ENCODE measurements around the gene ZBTB46. TPM values are rescaled to one million over a fixed set of nuclear protein-coding genes. Genes with fewer than 3 reads are reported as not detected.
A peak's percentile ranks its signal among the peaks of the same experiment; 100 is the strongest.

ZBTB46 gene
- total and polyA plus RNA-seq, 5 donors from 2014 or later: 0.03 to 0.49 (median 0.09) TPM; not detected in 2

- Histone ChIP-seq H3K27ac (ENCODE audit: insufficient read depth, low read length, poor library complexity, severe bottlenecking) (no peak within 1 kb of the TSS), H3K9me3 (ENCODE audit: control insufficient read depth in 2 of 2, low read length in 2 of 2) (no peaks in the 10 kb centered on the region), H3K4me3 (ENCODE audit: low read depth, low read length) (no peak within 1 kb of the TSS), H3K4me1 (ENCODE audit: control insufficient read depth, insufficient read depth, low read length, poor library complexity, severe bottlenecking) (peaks cover 41% of the 10 kb centered on the region), H3K36me3 (ENCODE audit: control insufficient read depth, insufficient read depth, low read length) (no peaks in the 10 kb centered on the region), H3K27me3 (ENCODE audit: control insufficient read depth, insufficient read depth, low read length) (no peaks in the 10 kb centered on the region)
- H3K36me3 Mint-ChIP-seq: peaks cover 3% of the 10 kb centered on the region
- H3K27me3 Mint-ChIP-seq: peaks cover 6% of the 10 kb centered on the region
- no peak for ATAC-seq (ENCODE audit: low read depth in 2 of 2)
- H3K27ac Mint-ChIP-seq: peak within 1 kb of the TSS in 1 of 3 donors; percentile 48
- H3K4me3 Mint-ChIP-seq: peak within 1 kb of the TSS in 2 of 4 donors; percentile 35 to 61
- no peak for DNase-seq
- peaks cover 0 to 58% (median 27%) of the 10 kb centered on the region in 4 donors for H3K4me1 Mint-ChIP-seq
- H3K9me3 Mint-ChIP-seq: no peaks in the 10 kb centered on the region
Observed at GRCh38 chr20:63861365-63861934, 30.4 kb upstream of the ZBTB46 start, which contains the start of gene ABHD16B. Gene ABHD16B, plus strand, starts transcription at chr20:63861498. Its CDS starts 43 bp downstream, at chr20:63861541.

- no peak for ATAC-seq (ENCODE audit: low read depth in 2 of 2)
Observed at GRCh38 chr20:63860325-63861051, 29.4 kb upstream of the ZBTB46 start.

GRCh38 chr20:63859166-63859699, 28.2 kb upstream of the ZBTB46 start:
- Histone ChIP-seq H3K9me3 (ENCODE audit: control insufficient read depth in 2 of 2, low read length in 2 of 2) (no peaks in the 10 kb centered on the region), H3K4me1 (ENCODE audit: control insufficient read depth, insufficient read depth, low read length, poor library complexity, severe bottlenecking) (peaks cover 33% of the 10 kb centered on the region), H3K27me3 (ENCODE audit: control insufficient read depth, insufficient read depth, low read length) (no peaks in the 10 kb centered on the region), H3K4me3 (ENCODE audit: low read depth, low read length) (no peak overlapping the region), H3K27ac (ENCODE audit: insufficient read depth, low read length, poor library complexity, severe bottlenecking) (no peak overlapping the region), H3K36me3 (ENCODE audit: control insufficient read depth, insufficient read depth, low read length) (no peaks in the 10 kb centered on the region)
- Mint-ChIP-seq H3K36me3 (peaks cover 3% of the 10 kb centered on the region), H3K4me3 (peak overlapping the region in 1 of 4 donors; percentile 61), H3K4me1 (peaks cover 0 to 50% (median 19%) of the 10 kb centered on the region in 4 donors), H3K27me3 (no peaks in the 10 kb centered on the region), H3K9me3 (no peaks in the 10 kb centered on the region), H3K27ac (peak overlapping the region in 2 of 3 donors; percentile 86 to 94)
- no peak for ATAC-seq (ENCODE audit: low read depth in 2 of 2)
- DNase-seq: no peak

More at GRCh38 chr20:63860325-63861051, 29.4 kb upstream of the ZBTB46 start:
- peak overlapping the region in 1 of 3 donors; percentile 48 for H3K27ac Mint-ChIP-seq
- peaks cover 3% of the 10 kb centered on the region for H3K36me3 Mint-ChIP-seq
- Histone ChIP-seq H3K9me3 (ENCODE audit: control insufficient read depth in 2 of 2, low read length in 2 of 2) (no peaks in the 10 kb centered on the region), H3K27ac (ENCODE audit: insufficient read depth, low read length, poor library complexity, severe bottlenecking) (no peak overlapping the region), H3K4me1 (ENCODE audit: control insufficient read depth, insufficient read depth, low read length, poor library complexity, severe bottlenecking) (peaks cover 32% of the 10 kb centered on the region), H3K4me3 (ENCODE audit: low read depth, low read length) (no peak overlapping the region), H3K27me3 (ENCODE audit: control insufficient read depth, insufficient read depth, low read length) (no peaks in the 10 kb centered on the region), H3K36me3 (ENCODE audit: control insufficient read depth, insufficient read depth, low read length) (no peaks in the 10 kb centered on the region)
- peaks cover 0 to 52% (median 23%) of the 10 kb centered on the region in 4 donors for H3K4me1 Mint-ChIP-seq
- no peak for DNase-seq
- peaks cover 6% of the 10 kb centered on the region for H3K27me3 Mint-ChIP-seq
- no peaks in the 10 kb centered on the region for H3K9me3 Mint-ChIP-seq
- H3K4me3 Mint-ChIP-seq: peak overlapping the region in 3 of 4 donors; percentile 35 to 61 (median 43)

GRCh38 chr20:63858393-63859165, 27.5 kb upstream of the ZBTB46 start:
- Histone ChIP-seq H3K27me3 (ENCODE audit: control insufficient read depth, insufficient read depth, low read length) (no peaks in the 10 kb centered on the region), H3K36me3 (ENCODE audit: control insufficient read depth, insufficient read depth, low read length) (no peaks in the 10 kb centered on the region), H3K4me1 (ENCODE audit: control insufficient read depth, insufficient read depth, low read length, poor library complexity, severe bottlenecking) (peaks cover 34% of the 10 kb centered on the region), H3K27ac (ENCODE audit: insufficient read depth, low read length, poor library complexity, severe bottlenecking) (no peak overlapping the region), H3K4me3 (ENCODE audit: low read depth, low read length) (no peak overlapping the region), H3K9me3 (ENCODE audit: control insufficient read depth in 2 of 2, low read length in 2 of 2) (no peaks in the 10 kb centered on the region)
- H3K4me1 Mint-ChIP-seq: peaks cover 0 to 44% (median 13%) of the 10 kb centered on the region in 4 donors
- H3K27ac Mint-ChIP-seq: peak overlapping the region in 2 of 3 donors; percentile 86 to 94
- peak overlapping the region in 3 of 4 donors; percentile 35 to 48 (median 39) for H3K4me3 Mint-ChIP-seq
- H3K36me3 Mint-ChIP-seq: peaks cover 3% of the 10 kb centered on the region
- peak in 1 of 2 donors; percentile 24 for ATAC-seq (ENCODE audit: low read depth in 2 of 2)
- H3K27me3 Mint-ChIP-seq: no peaks in the 10 kb centered on the region
- no peak for DNase-seq
- H3K9me3 Mint-ChIP-seq: no peaks in the 10 kb centered on the region

- H3K4me3 Mint-ChIP-seq: peak overlapping the region in 1 of 4 donors; percentile 48
- no peaks in the 10 kb centered on the region for H3K27me3 ChIP-seq (ENCODE audit: control insufficient read depth, insufficient read depth, low read length)
- no peaks in the 10 kb centered on the region for H3K9me3 Mint-ChIP-seq
- H3K27ac Mint-ChIP-seq: peak overlapping the region in 2 of 3 donors; percentile 71 to 94
- no peaks in the 10 kb centered on the region for H3K36me3 Mint-ChIP-seq
- peaks cover 29% of the 10 kb centered on the region for H3K4me1 ChIP-seq (ENCODE audit: control insufficient read depth, insufficient read depth, low read length, poor library complexity, severe bottlenecking)
- no peak overlapping the region for H3K27ac ChIP-seq (ENCODE audit: insufficient read depth, low read length, poor library complexity, severe bottlenecking)
- no peaks in the 10 kb centered on the region for H3K36me3 ChIP-seq (ENCODE audit: control insufficient read depth, insufficient read depth, low read length)
- H3K4me1 Mint-ChIP-seq: peaks cover 0 to 38% (median 8%) of the 10 kb centered on the region in 4 donors
- no peak for DNase-seq
- no peak for ATAC-seq (ENCODE audit: low read depth in 2 of 2)
- no peaks in the 10 kb centered on the region for H3K9me3 ChIP-seq (ENCODE audit: control insufficient read depth in 2 of 2, low read length in 2 of 2)
- no peaks in the 10 kb centered on the region for H3K27me3 Mint-ChIP-seq
- no peak overlapping the region for H3K4me3 ChIP-seq (ENCODE audit: low read depth, low read length)
Observed at GRCh38 chr20:63857764-63858392, 26.8 kb upstream of the ZBTB46 start.

- Mint-ChIP-seq H3K4me1 (peaks cover 0 to 40% (median 10%) of the 10 kb centered on the region in 4 donors), H3K27me3 (peaks cover 4% of the 10 kb centered on the region), H3K4me3 (no peak overlapping the region), H3K36me3 (no peaks in the 10 kb centered on the region), H3K9me3 (peaks cover 0 to 1% (median 0%) of the 10 kb centered on the region in 7 donors), H3K27ac (no peak overlapping the region)
- ATAC-seq (ENCODE audit: low read depth in 2 of 2): no peak
- Histone ChIP-seq H3K27me3 (ENCODE audit: control insufficient read depth, insufficient read depth, low read length) (no peaks in the 10 kb centered on the region), H3K9me3 (ENCODE audit: control insufficient read depth in 2 of 2, low read length in 2 of 2) (no peaks in the 10 kb centered on the region), H3K36me3 (ENCODE audit: control insufficient read depth, insufficient read depth, low read length) (no peaks in the 10 kb centered on the region), H3K4me3 (ENCODE audit: low read depth, low read length) (no peak overlapping the region), H3K27ac (ENCODE audit: insufficient read depth, low read length, poor library complexity, severe bottlenecking) (no peak overlapping the region), H3K4me1 (ENCODE audit: control insufficient read depth, insufficient read depth, low read length, poor library complexity, severe bottlenecking) (peaks cover 29% of the 10 kb centered on the region)
- no peak for DNase-seq
Observed at GRCh38 chr20:63856098-63856511, 25.0 kb upstream of the ZBTB46 start.
